Measurements from ENCODE around the gene CHN2. TPM values are rescaled to one million over a fixed set of nuclear protein-coding genes. Genes with fewer than 3 reads are reported as not detected.

CHN2 gene
- total and polyA plus RNA-seq, 8 donors, result 2.8 to 8.9 (median 4.3) TPM

DNA sequence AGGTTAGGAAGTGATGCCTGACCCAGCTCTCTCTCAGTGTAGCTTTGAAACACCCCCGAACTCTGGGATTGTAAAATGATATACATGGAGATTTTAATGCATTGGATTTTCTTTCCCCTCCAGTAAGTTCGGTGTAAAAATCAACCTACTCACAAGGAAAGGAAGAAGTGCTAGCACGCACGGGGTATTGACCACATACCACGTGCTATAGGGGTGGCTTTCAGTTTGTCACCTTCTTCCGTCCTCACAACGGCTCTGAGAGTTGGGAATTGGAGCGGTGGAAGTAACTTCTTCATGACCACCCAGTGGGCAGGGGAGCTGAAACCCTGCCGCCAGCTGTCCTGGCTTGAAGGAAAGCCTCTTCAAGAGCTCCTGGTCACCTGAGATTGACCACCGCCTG, 219.6 kb downstream of the CHN2 start:
- Histone ChIP-seq H3K27ac (no peak overlapping the region), H3K27me3 (no peaks in the 10 kb centered on the region), H3K36me3 (no peaks in the 10 kb centered on the region), H3K9me3 (no peaks in the 10 kb centered on the region), H3K4me1 (no peaks in the 10 kb centered on the region), H3K4me3 (no peak overlapping the region)
- no peak for DNase-seq
- intact Hi-C loops (cut with DNase I), result no loop called here
- no peak for ATAC-seq
- TF ChIP-seq, protein P1, sequence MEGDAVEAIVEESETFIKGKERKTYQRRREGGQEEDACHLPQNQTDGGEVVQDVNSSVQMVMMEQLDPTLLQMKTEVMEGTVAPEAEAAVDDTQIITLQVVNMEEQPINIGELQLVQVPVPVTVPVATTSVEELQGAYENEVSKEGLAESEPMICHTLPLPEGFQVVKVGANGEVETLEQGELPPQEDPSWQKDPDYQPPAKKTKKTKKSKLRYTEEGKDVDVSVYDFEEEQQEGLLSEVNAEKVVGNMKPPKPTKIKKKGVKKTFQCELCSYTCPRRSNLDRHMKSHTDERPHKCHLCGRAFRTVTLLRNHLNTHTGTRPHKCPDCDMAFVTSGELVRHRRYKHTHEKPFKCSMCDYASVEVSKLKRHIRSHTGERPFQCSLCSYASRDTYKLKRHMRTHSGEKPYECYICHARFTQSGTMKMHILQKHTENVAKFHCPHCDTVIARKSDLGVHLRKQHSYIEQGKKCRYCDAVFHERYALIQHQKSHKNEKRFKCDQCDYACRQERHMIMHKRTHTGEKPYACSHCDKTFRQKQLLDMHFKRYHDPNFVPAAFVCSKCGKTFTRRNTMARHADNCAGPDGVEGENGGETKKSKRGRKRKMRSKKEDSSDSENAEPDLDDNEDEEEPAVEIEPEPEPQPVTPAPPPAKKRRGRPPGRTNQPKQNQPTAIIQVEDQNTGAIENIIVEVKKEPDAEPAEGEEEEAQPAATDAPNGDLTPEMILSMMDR (IDR thresholded peaks at IDR 0.05), result no peak

DNA sequence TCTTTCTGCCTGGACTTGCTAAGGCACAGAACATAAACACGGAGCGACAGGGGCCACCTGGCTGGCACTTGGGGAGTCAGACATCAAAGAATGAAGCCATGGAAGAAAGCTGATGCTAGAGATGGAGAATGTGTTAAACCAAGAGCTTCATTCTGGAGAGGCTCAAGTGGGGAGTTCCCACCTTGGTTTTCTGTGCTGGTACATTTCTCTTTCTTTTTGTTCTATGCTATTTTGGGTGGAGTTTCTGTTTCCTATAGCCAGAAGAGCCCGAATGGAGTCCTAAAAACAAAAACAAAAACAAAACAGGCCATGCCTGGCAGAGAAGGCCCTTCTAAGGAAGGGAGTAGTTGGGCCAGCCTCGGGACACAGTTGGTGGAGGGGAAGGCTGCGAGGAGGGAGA, 220.6 kb downstream of the CHN2 start:
- intact Hi-C loops (cut with DNase I), result no loop called here
- no peak overlapping the region for H3K27ac ChIP-seq
- TF ChIP-seq, protein P1 (IDR thresholded peaks at IDR 0.05), result no peak
- no peak for ATAC-seq
- no peaks in the 10 kb centered on the region for H3K36me3 ChIP-seq
- H3K4me3 ChIP-seq, result no peak overlapping the region
- H3K27me3 ChIP-seq, result no peaks in the 10 kb centered on the region
- DNase-seq, result no peak
- H3K9me3 ChIP-seq, result no peaks in the 10 kb centered on the region
- H3K4me1 ChIP-seq, result no peaks in the 10 kb centered on the region

DNA sequence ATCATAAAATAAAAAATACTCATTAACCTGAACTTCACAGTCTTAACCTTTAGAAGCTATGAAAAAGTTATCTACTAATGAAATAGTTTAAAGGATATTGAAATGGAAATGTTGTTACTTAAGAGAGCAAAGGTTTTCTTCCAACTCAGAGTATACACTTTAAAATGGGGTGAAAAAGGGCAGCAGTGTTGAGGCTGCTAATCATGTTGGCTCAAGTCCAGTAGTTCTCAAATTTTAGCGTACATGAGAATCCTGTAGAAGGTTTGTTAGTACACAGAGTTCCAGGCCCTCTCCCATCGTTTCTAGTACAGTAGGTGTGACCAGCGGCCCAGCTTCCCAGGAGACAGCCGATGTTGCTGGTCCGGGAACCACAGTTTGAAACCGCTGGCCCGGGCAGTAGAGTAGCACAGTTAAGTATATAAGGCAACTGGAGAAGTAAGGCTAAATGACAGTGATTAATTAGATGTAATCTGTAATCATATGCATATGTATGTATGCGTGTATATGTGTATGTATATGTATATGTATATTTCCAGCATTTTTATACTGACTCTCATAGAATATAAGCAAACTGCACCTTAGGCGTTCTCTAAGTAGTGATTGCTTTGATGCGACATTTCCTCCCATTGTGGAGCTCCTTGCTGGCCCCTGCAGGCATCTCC, 221.8 kb downstream of the CHN2 start:
- ATAC-seq (no peak), DNase-seq (no peak)
- intact Hi-C loops (cut with DNase I), result no loop called here
- no peak overlapping the region for H3K27ac ChIP-seq
- H3K36me3 ChIP-seq, result no peaks in the 10 kb centered on the region
- H3K9me3 ChIP-seq, result no peaks in the 10 kb centered on the region
- TF ChIP-seq, protein P1 (IDR thresholded peaks at IDR 0.05), result no peak
- no peaks in the 10 kb centered on the region for H3K4me1 ChIP-seq
- H3K4me3 ChIP-seq, result no peak overlapping the region
- no peaks in the 10 kb centered on the region for H3K27me3 ChIP-seq

DNA sequence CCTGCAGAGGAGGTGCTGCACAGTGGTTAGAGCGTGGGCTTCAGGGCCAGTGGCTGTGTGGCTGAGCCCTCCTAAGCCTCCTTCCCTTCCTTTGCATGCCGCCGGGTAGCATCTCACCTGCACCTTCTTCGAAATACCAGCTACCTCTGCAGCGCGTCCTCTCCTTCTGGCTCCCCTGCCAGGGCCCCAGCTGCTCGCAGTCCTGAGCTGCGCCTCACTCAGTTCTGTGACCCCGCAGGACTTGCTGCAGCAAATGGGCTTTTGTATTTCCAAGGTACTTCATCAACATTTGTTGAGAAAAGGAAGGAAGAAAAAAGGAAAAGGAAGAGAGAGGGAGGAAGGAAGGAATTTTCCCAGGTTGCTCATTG, 222.3 kb downstream of the CHN2 start:
- intact Hi-C loops (cut with DNase I), result no loop called here
- Histone ChIP-seq H3K27ac (no peak overlapping the region), H3K36me3 (no peaks in the 10 kb centered on the region), H3K9me3 (no peaks in the 10 kb centered on the region), H3K4me3 (no peak overlapping the region), H3K27me3 (no peaks in the 10 kb centered on the region), H3K4me1 (no peaks in the 10 kb centered on the region)
- DNase-seq, result no peak
- TF ChIP-seq, protein P1 (IDR thresholded peaks at IDR 0.05), result no peak
- no peak for ATAC-seq

DNA sequence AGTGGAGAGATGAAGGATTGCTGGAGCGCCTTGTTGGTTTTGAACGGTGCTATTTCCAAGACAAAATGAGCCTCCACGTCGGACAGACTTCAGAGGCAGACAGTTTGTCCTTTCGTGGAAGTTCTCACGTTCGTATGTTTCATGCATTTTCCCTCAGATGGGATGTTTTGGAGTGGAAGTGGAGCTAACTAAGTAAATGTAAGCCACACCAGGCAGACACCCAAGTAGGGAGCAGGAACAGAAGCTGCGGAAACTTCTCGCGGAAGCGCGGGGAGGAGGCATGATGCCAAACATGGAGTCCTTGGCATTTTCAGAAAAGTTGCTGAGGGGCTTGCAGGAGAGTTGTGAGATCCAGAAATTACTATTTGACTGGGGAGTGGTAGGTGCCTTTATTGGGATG, 223.5 kb downstream of the CHN2 start:
- no peaks in the 10 kb centered on the region for H3K9me3 ChIP-seq
- no peaks in the 10 kb centered on the region for H3K36me3 ChIP-seq
- intact Hi-C loops (cut with DNase I), result no loop called here
- H3K4me1 ChIP-seq, result no peaks in the 10 kb centered on the region
- ATAC-seq, result no peak
- TF ChIP-seq, protein P1 (IDR thresholded peaks at IDR 0.05), result no peak
- H3K27me3 ChIP-seq, result no peaks in the 10 kb centered on the region
- no peak overlapping the region for H3K27ac ChIP-seq
- H3K4me3 ChIP-seq, result no peak overlapping the region
- no peak for DNase-seq
